ENCODE data around the gene A2M. TPM values are rescaled to one million over a fixed set of nuclear protein-coding genes. Genes with fewer than 3 reads are reported as not detected.

A2M gene
- total RNA-seq, 3 donors from 2014 or later, result 276 to 457 (median 281) TPM

GRCh38 chr12:9099552-9100190 is 16.0 kb downstream of the A2M start:
- no peak for DNase-seq (ENCODE audit: low spot score in 2 of 2)
- no peak for TF ChIP-seq POLR2AphosphoS5 (IDR thresholded peaks at IDR 0.05)
- TF ChIP-seq POLR2A (IDR thresholded peaks at IDR 0.05), result no peak
- TF ChIP-seq CTCF (IDR thresholded peaks at IDR 0.05), result no peak
- Histone ChIP-seq H3K27me3 (no peaks in the 10 kb centered on the region), H3K27ac (no peak overlapping the region), H3K4me3 (no peak overlapping the region), H3K36me3 (peaks cover 7% of the 10 kb centered on the region), H3K9me3 (no peaks in the 10 kb centered on the region), H3K4me1 (no peaks in the 10 kb centered on the region)
- intact Hi-C loops (cut with DNase I; ENCODE audit: low total_unique reads), result no loop called here

GRCh38 chr12:9098463-9099026 is 17.2 kb downstream of the A2M start:
- no peak for DNase-seq (ENCODE audit: low spot score in 2 of 2)
- no peaks in the 10 kb centered on the region for H3K9me3 ChIP-seq
- no peaks in the 10 kb centered on the region for H3K27me3 ChIP-seq
- no peak overlapping the region for H3K27ac ChIP-seq
- no peak for TF ChIP-seq CTCF (IDR thresholded peaks at IDR 0.05)
- no peak overlapping the region for H3K4me3 ChIP-seq
- H3K4me1 ChIP-seq, result no peaks in the 10 kb centered on the region
- peaks cover 7% of the 10 kb centered on the region for H3K36me3 ChIP-seq
- intact Hi-C loops (cut with DNase I; ENCODE audit: low total_unique reads), result no loop called here

DNA sequence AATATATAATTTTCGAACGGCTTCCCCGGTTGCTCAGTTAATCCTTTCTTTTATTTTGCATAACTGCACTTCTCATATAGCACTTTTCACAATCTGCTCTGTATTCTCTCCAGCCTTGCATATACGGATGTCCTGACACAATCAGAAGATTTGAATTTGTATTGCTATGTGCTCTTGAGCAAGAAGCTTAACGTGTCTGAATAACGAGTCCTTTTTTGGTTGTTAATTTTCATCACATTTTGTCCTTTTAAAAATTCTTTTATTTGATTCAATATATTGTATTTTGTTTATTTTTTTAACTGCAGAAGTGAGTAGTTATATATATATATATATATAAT is 17.6 kb downstream of the A2M start:
- no peak for TF ChIP-seq CTCF (IDR thresholded peaks at IDR 0.05)
- no peak for TF ChIP-seq POLR2A (IDR thresholded peaks at IDR 0.05)
- no peak for TF ChIP-seq POLR2AphosphoS5 (IDR thresholded peaks at IDR 0.05)
- intact Hi-C loops (cut with DNase I; ENCODE audit: low total_unique reads), result no loop called here
- H3K27ac ChIP-seq, result no peak overlapping the region
- H3K4me1 ChIP-seq, result no peaks in the 10 kb centered on the region
- no peak for DNase-seq (ENCODE audit: low spot score in 2 of 2)
- no peaks in the 10 kb centered on the region for H3K9me3 ChIP-seq
- no peak overlapping the region for H3K4me3 ChIP-seq
- H3K36me3 ChIP-seq, result peaks cover 7% of the 10 kb centered on the region
- no peaks in the 10 kb centered on the region for H3K27me3 ChIP-seq

DNA sequence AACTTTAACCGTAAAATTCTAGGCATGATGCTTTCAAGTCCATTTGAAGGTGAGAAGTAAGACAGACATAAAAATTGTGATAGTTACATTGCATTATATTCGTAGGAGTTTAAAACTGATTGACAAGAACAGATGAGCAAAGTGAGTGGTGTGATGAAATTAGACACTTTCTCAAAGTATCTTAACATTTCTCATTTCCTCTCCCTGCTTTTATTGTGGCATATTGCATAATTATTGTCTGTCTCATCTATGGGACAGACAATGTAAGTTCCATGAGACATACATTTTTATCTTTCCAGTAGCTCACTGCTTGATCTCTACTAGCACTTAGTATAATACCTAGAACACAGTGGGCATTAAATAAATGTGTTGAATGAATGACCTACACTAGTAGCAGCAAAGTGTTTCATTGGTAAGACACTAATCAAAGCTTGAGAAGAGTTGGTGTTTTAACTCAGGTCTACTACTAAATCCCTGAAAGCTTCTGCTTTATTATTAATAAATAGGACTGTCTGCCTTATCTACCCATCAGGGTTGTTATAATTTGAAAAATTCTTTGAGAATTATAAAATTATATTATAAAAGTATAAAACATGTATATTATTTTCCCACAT is 19.0 kb downstream of the A2M start:
- Histone ChIP-seq H3K27ac (no peak overlapping the region), H3K4me3 (no peak overlapping the region), H3K27me3 (no peaks in the 10 kb centered on the region), H3K36me3 (peaks cover 4% of the 10 kb centered on the region), H3K4me1 (no peaks in the 10 kb centered on the region), H3K9me3 (no peaks in the 10 kb centered on the region)
- TF ChIP-seq POLR2A (IDR thresholded peaks at IDR 0.05) (no peak), POLR2AphosphoS5 (IDR thresholded peaks at IDR 0.05) (no peak), CTCF (IDR thresholded peaks at IDR 0.05) (no peak)
- intact Hi-C loops (cut with DNase I; ENCODE audit: low total_unique reads), result no loop called here
- no peak for DNase-seq (ENCODE audit: low spot score in 2 of 2)

DNA sequence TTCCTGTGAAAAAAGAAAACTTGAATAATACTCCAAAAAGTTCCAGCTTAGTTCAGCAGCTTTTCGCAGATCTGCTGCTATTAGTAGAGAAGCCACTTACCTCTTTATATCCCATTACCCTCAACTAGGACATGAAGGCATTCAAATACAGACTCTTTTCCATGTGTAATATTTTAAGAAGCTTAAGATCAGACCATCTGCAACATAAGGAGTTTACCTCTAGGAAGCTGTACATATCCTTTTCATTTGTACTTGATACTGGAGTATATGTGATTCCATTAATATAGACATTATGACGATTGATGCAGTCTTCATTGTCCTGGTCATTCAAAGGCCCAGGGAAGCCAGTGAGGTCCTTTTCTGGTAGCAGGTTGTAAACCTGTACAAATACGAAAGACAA is 20.4 kb downstream of the A2M start:
- no peaks in the 10 kb centered on the region for H3K27me3 ChIP-seq
- DNase-seq (ENCODE audit: low spot score in 2 of 2), result no peak
- no peak overlapping the region for H3K4me3 ChIP-seq
- intact Hi-C loops (cut with DNase I; ENCODE audit: low total_unique reads), result no loop called here
- H3K36me3 ChIP-seq, result no peaks in the 10 kb centered on the region
- no peaks in the 10 kb centered on the region for H3K9me3 ChIP-seq
- no peak for TF ChIP-seq POLR2A (IDR thresholded peaks at IDR 0.05)
- no peak for TF ChIP-seq CTCF (IDR thresholded peaks at IDR 0.05)
- no peak for TF ChIP-seq POLR2AphosphoS5 (IDR thresholded peaks at IDR 0.05)
- H3K27ac ChIP-seq, result no peak overlapping the region
- no peaks in the 10 kb centered on the region for H3K4me1 ChIP-seq
